GM19324 (cell line): ENCODE data around the gene VRK3.

Source experiments
- ATAC-seq: cut with Tn5 transposase; IDR thresholded peaks from one replicate; pipeline ENCODE4 v1.9.1; 2021; ENCODE audit warnings: mild to moderate bottlenecking, moderate library complexity; ENCODE audit not compliant: unreplicated experiment, low FRiP score

Gene VRK3

DNA sequence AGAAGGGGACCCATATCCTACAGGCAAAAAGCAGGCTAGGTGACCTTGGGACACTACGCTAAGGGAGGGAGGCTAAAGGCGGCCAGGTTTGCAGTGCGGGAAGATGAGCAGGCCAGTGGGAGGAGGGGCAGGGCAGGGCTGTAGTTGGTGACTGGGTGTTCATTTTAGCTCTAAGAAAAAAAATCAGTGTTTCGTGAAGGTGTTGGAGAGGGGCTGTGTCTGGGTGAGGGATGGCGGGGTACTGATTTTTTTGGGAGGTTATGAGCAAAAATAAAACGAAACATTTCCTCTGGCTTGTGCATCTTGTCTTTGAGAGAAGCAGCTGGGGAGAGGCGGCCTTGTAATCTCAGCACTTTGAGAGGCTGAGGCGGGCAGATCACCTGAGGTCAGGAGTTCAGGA lies 91.5 kb downstream of the VRK3 start:
- no peak for ATAC-seq

DNA sequence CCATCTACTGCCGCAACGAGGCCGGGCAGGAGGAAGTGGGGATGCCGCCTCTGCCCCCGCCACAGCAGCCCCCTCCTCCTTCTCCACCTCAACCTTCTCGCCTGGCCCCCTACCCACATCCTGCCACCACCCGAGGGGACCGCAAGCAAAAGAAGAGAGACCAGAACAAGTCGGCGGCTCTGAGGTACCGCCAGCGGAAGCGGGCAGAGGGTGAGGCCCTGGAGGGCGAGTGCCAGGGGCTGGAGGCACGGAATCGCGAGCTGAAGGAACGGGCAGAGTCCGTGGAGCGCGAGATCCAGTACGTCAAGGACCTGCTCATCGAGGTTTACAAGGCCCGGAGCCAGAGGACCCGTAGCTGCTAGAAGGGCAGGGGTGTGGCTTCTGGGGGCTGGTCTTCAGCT lies 92.4 kb downstream of the VRK3 start:
- no peak for ATAC-seq

DNA sequence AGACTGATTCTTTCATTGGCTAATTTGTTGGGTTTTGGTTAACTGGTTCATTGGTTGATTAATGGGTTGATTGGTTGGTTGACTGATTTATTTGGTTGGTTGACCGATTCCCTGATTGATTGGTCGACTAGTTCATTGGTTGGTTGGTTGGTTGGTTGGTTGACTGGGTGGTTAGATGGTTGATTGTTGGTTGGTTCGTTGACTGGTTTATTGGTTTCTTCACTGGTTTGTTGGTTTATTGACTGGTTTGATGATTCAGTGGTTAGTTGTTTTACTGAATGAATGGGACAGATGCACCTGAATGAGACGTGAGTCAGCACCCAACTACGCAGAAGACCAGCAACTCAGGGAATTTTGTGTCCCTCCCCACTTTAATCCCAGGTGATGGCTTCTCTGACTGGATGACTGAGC lies 93.1 kb downstream of the VRK3 start:
- ATAC-seq, result no peak

DNA sequence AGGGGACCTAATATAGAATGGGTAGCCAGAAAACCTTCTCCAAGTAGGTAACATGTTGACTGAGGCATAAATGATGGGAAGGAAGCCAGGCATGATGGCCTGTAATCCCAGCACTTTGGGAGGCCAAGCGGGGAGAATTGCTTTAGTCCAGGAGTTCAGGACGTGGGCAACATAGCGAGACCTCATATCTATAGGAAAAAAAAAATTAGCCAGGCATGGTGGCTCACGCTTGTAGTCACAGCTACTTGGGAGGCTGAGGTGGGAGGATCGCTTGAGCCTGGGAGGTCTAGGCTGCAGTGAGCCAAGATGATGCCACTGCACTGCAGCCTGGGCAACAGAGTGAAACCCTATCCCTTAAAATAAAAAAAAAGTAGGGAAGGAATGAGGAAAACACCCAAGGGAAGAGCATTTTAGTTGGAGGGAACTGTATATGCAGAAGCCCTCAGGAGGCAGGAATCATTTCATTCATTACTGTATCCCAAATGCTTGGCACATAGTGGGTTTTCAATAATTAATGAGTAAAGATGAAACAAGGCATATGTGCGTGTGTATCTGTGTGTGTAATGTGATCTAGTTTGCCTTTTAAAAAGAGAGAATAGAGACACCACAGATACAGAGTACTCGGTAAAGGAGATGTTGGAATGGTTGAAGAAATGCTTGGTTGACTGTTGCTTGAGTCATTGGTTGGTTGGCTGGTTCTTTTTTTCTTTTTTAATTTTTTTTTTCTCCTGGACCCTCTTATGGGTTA lies 93.7 kb downstream of the VRK3 start:
- ATAC-seq, result no peak

DNA sequence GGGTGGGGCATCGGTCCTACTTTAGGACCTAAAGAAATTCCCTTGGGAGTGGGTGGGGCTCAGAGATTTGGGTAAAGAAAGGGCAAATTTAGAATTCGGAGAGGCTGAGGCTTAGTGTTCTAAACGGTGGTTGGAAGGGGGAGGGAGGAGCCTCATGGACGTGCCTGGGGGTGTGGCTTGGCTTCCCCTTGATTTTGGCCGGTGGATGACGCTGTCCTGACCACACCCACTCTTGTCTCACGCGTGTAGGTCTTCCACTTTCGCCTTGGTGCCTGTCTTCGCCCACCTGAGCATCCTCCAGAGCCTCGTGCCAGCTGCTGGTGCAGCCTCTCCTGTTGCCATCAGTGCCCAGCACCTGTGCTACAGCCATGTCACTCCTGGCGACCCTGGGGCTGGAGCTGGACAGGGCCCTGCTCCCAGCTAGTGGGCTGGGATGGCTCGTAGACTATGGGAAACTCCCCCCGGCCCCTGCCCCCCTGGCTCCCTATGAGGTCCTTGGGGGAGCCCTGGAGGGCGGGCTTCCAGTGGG lies 94.6 kb downstream of the VRK3 start:
- ATAC-seq, result no peak

DNA sequence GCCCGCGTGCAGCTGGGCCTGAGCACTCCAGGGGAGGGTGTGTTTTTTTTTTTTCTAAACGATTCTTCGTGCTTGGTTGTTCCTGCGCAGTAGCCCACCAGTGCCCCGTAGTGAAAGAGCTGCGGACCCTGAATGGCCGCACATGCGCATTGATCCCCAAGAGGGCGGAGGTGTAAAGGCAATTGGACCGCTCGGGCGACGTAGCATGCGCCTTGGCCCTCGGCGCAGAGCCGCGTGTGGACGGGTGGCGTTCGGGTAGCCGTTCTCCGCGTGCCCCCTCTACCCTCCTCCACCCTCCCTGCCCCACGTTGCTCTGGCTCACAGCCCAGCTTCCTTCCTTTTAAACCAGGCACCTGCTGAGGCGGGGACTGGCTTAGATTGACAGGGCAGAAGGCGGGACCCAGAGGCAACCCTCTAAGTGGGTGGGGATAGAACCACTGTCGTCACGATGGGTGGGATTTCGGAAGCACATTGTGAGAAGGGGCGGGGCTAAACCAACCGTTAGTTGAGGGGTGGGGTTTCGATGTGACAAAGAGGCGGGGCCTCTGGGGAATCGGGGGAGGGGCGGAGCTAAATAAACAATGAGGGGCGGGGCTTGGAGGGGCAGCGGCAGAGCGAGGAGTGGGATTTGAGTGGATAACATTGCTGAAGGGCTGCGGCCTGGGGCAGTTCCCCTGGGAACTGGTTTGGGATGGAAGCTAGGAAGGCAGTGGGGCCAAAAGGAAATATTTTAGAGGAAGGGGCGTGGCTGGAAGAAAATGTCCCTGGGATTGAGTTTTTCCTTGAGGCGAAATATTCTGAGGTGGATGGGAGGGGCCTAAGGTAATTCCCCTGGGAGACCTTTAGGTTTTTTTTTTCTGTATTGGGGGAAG lies 95.3 kb downstream of the VRK3 start:
- ATAC-seq, result peak; percentile 71

DNA sequence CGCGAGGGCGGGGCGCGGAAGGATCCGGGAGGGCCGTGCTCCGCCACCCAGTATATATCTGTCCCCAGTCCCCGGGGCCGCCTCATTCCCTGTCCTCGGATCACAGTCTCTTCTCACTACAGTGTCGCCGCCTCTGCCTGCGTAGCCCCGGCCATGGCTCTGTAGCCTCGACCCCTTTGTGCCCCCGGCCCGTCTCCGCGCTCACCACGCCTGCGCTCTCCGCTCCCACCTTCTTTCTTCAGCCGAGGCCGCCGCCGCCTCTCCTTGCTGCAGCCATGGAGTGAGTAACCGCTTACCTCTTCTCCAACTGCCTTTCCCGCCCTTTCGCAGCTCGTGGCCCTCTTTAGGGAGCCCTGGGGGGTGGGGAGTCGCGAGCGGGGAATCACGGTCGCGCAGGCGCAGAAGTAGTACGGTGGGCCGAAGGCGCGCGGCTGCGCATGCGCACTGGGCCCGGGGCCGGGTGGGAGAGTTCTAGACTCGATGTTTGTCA lies 96.0 kb downstream of the VRK3 start, which contains the start of the genes ATF5 and NUP62:
Gene ATF5 (plus strand): TSS at position 85 of the 490 bp plus-strand sequence. CDS start 1,646 bp downstream, outside the sequence.
Gene NUP62 (minus strand): TSS at position 384 of the 490 bp plus-strand sequence. CDS start 19,697 bp downstream, outside the sequence.
- peak; percentile 66 for ATAC-seq

DNA sequence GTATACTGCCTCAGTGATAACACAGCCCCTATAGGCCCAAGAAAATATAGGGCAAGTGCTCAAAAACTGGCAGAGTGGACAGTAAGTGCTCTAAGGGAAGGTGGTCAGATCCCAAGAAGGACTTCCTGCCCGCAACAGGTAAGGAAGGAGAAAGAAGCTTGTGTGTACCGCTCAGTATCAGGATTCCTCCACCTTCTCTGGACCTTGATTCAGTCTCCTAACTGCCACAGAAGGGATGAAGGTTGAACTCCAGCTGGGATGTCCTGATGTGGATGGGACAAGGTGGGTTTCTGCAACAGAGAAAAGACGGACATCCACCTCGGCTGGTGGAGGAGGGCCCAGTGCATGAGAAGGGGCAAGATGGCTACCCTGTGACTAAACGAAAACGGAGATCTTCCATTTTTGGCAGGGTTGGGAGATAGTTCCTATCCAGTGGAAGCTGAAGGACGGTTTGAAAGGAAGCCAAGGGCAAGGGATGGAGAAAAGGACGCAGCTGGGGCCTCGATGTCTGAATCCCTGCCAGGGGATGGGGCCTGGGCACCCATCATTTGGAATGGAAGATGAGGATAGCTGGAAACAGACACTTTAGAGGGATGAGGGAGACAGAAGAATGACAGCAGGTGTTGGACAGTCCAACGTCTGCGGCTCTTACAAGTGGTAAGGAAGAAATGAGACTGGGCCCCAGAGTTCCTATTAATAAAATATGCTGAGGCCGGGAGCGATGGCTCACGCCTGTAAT lies 97.5 kb downstream of the VRK3 start:
- no peak for ATAC-seq

DNA sequence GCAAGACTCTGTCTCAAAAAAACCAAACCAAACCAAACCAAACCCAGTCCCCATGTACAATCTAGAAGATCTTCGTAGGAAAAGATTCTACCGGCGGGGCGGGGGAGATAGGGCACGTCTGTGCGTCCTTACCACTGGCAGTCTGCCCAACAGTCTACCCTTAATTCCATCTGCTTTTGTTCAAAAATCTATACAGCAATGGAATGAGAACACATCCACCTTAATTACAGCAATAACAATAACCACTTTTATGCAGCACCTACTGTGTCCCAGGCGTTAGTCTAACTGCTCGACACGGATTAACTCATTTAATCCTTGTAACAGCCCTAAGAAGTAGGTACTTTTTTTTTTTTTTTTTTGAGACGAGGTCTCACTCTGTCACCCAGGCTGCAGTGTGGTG lies 98.7 kb downstream of the VRK3 start:
- ATAC-seq, result no peak
